Activated T-helper 1 cell treated with anti-CD3 and anti-CD28 coated beads, Interleukin-2, amount 50 U/mL, for 16 hours (primary cell): ENCODE measurements around the gene SLC7A6OS.

ENCODE experiments used
- DNase-seq, 2 donors: peaks; one replicate each; pipeline ENCODE4 v3.0.0-alpha.2; 2020; ENCODE audit warnings: low read depth in 1 of 2, low spot score in 1 of 2

SLC7A6OS gene

DNA sequence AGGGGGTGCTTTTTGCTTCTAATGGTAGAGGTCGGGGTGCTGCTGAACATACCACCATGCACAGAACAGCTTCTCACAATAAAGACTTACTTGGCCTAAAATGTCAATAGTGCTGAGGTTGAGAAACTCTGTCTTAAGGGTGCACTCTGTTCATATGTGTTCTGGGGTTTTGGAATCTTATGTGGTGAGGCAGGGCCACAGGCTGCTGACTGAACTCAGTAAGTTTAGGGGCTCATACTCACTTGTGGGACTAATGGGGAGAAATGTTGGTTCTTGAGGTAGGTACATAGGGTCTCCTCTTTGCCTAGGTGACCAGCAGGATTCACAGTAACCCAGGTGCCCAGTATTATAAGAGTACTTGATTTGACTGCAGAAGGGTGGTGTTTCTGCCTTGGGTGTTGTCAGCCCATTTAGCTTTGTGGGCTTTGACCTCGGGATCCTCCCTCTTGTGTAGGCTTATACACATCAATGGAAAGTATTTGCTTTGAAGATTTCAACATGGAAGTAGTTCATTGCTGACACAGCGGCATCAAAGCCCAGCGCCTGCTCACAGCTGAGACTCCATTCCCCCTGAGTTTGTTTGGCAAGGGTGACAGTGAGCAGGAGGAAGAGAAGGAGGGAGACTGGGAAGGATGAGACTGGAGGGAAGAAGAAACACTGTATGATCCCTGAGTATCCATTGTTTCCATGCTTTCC, 29.2 kb downstream of the SLC7A6OS start:
- no peak for DNase-seq

DNA sequence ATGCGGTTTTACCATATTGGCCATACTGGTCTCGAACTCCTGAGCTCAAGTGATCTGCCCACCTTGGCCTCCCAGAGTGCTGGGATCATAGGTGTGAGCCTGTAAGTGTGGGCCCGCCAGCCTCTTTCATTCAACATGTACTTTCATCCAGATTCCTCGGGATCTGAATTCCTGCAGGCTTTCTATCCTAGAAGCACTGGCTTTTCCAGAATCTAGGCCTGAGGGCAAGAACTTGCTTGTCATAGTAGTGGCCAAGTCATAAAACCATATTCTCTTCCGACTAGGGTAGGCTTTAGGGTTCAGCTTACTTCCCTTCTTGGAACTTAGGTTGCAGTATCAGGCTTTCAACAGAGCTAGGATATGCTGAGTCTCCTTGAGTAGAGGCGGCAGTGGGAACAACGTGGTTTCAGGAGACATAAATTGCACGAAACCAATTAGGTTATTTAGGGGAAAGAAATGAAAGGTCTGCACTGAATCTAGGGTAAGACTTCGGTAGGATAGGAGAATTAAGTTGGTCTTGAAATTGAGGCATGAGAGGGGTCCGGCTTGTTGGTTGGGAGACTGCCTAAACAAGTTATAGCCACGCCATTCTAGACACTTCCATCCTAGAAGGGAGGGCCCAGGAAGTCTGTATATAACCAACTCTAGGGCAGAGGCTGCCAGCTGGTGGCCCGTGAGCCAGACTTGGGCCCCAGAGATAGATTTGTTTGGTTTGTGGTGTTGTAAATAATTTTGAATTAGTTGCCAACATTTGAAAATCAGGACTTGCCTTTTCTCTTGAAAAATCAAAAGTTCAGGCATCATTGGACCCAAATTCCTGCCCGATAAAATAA, 30.8 kb downstream of the SLC7A6OS start:
- DNase-seq = no peak

GRCh38 chr16:68276223-68276622, 34.5 kb downstream of the SLC7A6OS start:
- DNase-seq = no peak

- peak in 1 of 2 donors; percentile 16 for DNase-seq
These were observed 35.0 kb downstream of the SLC7A6OS start for GRCh38 chr16:68275611-68276191.

DNA sequence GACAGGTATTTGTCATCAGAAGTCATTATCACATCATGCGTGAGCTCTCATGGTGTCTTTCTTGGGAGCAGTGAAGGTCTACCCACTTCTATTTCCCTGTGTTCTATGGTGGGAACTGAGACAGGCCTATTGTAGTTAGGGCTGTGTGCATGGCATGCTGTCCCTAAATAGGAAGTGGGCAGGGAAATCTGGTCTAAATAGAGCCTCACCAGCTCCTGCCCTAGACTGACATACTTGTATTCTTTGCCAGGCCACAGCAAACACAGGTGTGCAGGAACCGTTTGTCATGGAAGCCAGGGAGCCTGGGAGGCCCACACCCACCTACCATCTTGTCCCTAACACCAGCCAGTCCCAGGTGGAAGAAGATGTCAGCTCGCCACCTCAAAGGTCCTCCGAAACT, 36.3 kb downstream of the SLC7A6OS start:
- no peak for DNase-seq

DNA sequence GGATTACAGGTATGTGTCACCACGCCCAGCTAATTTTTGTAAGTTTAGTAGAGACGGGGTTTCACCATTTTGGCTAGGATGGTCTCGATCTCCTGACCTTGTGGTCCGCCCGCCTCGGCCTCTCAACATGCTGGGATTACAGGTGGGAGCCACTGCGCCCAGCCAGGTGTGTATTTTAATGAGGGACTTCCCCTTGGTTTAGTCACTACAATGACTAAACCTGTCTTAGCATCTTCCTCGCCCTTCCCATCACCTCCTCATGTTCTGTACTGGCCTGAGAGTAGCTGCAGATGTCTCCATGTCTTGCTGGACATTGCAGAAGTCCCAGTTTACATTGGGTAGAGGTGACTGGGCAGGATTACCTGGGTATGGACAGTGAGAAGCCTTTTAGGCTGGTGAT, 36.9 kb downstream of the SLC7A6OS start:
- no peak for DNase-seq

DNA sequence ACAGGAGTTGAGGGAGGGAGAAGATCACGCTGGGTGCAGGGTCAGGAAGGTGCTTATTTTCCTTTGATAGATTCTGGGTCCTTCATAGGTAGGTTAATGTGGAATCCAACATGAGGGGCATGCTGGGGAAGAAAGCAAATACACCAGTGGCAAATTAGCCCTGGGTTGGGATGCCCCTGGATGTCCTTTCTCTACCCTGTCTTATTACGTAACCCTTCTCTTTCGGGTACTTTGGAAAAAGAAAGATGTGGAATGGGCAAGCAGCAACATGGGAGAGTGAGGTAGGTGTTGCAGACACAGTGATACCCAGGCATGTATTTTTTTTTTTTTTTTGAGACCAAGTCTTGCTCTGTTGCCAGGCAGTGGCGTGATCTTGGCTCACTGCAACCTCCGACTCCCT, 37.3 kb downstream of the SLC7A6OS start:
- DNase-seq = no peak

- DNase-seq = peak; percentile 30 to 39
These were observed 38.1 kb downstream of the SLC7A6OS start for GRCh38 chr16:68272507-68273209.

GRCh38 chr16:68270353-68270752, 40.4 kb downstream of the SLC7A6OS start:
- no peak for DNase-seq

- DNase-seq = no peak
These were observed 41.0 kb downstream of the SLC7A6OS start for GRCh38 chr16:68269793-68270192.

DNA sequence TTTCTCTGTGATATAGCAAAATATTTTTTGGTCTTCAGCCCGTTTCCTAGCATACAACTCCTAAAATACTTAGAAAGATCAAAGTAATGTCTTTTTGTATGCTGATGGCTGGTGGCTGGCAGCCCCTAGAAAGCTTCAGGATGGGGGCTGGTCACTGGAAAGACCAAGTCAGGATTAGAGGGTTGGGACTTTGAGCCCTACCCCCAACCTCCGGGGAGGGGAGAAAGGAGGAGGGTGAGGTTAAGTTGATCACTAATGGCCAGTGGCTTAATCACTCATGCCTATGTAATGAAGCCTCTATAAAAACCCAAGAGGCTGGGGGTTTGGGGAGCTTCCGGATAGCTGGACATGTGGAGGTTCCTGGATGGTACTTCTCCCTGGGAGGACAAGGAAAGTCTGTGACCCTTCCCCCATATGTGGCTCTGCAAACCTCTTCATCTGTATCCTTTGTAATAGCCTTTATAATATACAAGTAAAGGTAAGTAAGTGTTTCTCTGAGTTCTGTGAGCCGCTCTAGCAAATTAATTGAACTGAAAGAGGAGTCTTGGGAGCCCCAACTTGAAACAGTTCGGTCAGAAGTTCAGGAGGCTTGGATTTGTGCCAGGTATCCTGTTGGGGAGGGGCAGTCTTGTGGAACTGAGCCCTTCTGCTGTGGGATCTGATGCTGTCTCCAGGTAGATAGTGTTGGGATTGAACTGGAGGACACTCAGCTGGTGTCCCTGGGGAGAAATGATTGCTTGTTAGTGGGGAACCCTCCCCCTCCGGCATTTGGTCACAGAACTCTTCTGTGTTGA, 42.9 kb downstream of the SLC7A6OS start:
- no peak for DNase-seq

- peak in 1 of 2 donors; percentile 20 for DNase-seq
These were observed 45.4 kb downstream of the SLC7A6OS start for GRCh38 chr16:68265078-68265920.

GRCh38 chr16:68264128-68265077, 46.3 kb downstream of the SLC7A6OS start, which contains the start of gene SLC7A6:
SLC7A6 (plus strand) TSS chr16:68264526; CDS start chr16:68274727, 10,201 bp downstream.
- peak; percentile 52 to 76 for DNase-seq

- DNase-seq = no peak
These were observed 47.1 kb downstream of the SLC7A6OS start for GRCh38 chr16:68263559-68264127.

DNA sequence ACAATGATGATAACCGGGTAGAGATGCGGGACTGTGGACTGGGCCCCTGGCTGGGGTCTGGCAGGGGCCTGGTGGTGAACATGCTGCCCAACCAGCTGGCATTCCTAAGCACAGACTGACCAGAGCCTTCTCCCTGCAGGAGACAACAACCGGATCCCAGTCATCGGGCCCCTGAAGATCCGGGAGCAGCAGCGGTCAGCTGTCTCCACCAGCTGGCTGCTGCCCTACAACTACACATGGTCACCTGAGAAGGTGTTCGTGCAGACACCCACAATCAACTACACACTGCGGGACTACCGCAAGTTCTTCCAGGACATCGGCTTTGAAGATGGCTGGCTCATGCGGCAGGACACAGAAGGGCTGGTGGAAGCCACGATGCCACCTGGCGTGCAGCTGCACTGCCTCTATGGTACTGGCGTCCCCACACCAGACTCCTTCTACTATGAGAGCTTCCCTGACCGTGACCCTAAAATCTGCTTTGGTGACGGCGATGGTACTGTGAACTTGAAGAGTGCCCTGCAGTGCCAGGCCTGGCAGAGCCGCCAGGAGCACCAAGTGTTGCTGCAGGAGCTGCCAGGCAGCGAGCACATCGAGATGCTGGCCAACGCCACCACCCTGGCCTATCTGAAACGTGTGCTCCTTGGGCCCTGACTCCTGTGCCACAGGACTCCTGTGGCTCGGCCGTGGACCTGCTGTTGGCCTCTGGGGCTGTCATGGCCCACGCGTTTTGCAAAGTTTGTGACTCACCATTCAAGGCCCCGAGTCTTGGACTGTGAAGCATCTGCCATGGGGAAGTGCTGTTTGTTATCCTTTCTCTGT, 51.5 kb downstream of the SLC7A6OS start:
- no peak for DNase-seq

GRCh38 chr16:68257906-68258800, 52.6 kb downstream of the SLC7A6OS start:
- DNase-seq = no peak
